Common myeloid progenitor, CD34-positive (primary cell): Measurements from ENCODE around the gene TSPAN31.

Experiments used
- CTCF ChIA-PET: fragments of 350-600 bp; sonication (Branson Sonifier 250); formaldehyde crosslinking; loops from one replicate; lab custom pipeline; 2021; ENCODE audit warnings: antibody characterized with exemption; lab: Charles Lee
- POLR2A ChIA-PET: fragments of 350-600 bp; sonication (Branson Sonifier 250); formaldehyde crosslinking; loops from one replicate; lab custom pipeline; 2021; ENCODE audit warnings: antibody characterized with exemption; lab: Charles Lee
- DNase-seq, 3 donors: peaks; one replicate each; pipeline versions ENCODE4 v3.0.0 to v3.0.0-alpha.2; 2013
- H3K27ac ChIP-seq, 2 experiments: 1 replicate in 1 of 2; 2 replicates in 1 of 2; pipeline ENCODE4 v1.7.0; 2013; ENCODE audit warnings: inconsistent platforms in 2 of 2, low read length in 2 of 2, mild to moderate bottlenecking in 2 of 2, low read depth in 1 of 2, moderate library complexity in 1 of 2; ENCODE audit not compliant: severe bottlenecking in 2 of 2, insufficient read depth in 1 of 2, poor library complexity in 1 of 2
- H3K27me3 ChIP-seq, 5 experiments: replicated peaks in 2 of 5; 1 replicate in 3 of 5; 2 replicates in 2 of 5; pipeline versions ENCODE4 v1.6.1 to v1.7.0; 2013; ENCODE audit warnings: low read length in 4 of 5, mild to moderate bottlenecking in 2 of 5, moderate library complexity in 2 of 5, inconsistent platforms in 1 of 5; ENCODE audit not compliant: insufficient read depth in 5 of 5, control insufficient read depth in 4 of 5
- H3K36me3 ChIP-seq, 4 experiments: 1 replicate in 2 of 4; 2 replicates in 2 of 4; pipeline versions ENCODE4 v1.6.1 to v1.7.0; 2013; ENCODE audit warnings: low read length in 3 of 4, control low read depth in 1 of 4, mild to moderate bottlenecking in 1 of 4; ENCODE audit not compliant: control insufficient read depth in 4 of 4, insufficient read depth in 4 of 4
- H3K4me1 ChIP-seq, 4 experiments: 1 replicate in 3 of 4; 2 replicates in 1 of 4; pipeline versions ENCODE4 v1.6.1 to v1.7.1; 2013; ENCODE audit warnings: low read length in 3 of 4, mild to moderate bottlenecking in 3 of 4, control low read depth in 1 of 4, inconsistent platforms in 1 of 4, moderate library complexity in 1 of 4; ENCODE audit not compliant: control insufficient read depth in 4 of 4, insufficient read depth in 4 of 4; ENCODE audit errors: control extremely low read depth in 1 of 4
- H3K4me3 ChIP-seq, 7 experiments: 1 replicate in 4 of 7; 2 replicates in 3 of 7; pipeline versions ENCODE4 v1.5.1 to v1.7.0; 2013; ENCODE audit warnings: mild to moderate bottlenecking in 7 of 7, low read length in 6 of 7, moderate library complexity in 6 of 7, inconsistent platforms in 2 of 7, low read depth in 2 of 7, control low read depth in 1 of 7; ENCODE audit not compliant: insufficient read depth in 4 of 7, control insufficient read depth in 1 of 7; ENCODE audit errors: extremely low read depth in 1 of 7
- H3K9me3 ChIP-seq, 5 experiments: 1 replicate in 4 of 5; 2 replicates in 1 of 5; pipeline versions ENCODE4 v1.6.1 to v1.7.1; 2013; ENCODE audit warnings: low read length in 4 of 5, mild to moderate bottlenecking in 2 of 5, inconsistent platforms in 1 of 5, low read depth in 1 of 5, moderate library complexity in 1 of 5; ENCODE audit not compliant: control insufficient read depth in 4 of 5, insufficient read depth in 2 of 5; ENCODE audit errors: control extremely low read depth in 1 of 5
- WGBS: methylation state at CpG from one replicate; pipeline ENCODE4 v1.1.5; 2013; ENCODE audit not compliant: insufficient coverage; 5-methylcytosine and 5-hydroxymethylcytosine counted together

The TSPAN31 gene

GRCh38 chr12:57782608-57783465 is 38.0 kb downstream of the TSPAN31 start, which contains the start of gene TSFM:
TSS of gene TSFM (plus strand) at chr12:57782787. CDS start at chr12:57782802, 15 bp downstream.
- H3K4me3 ChIP-seq: peak within 1 kb of the TSS; percentile 93 to 100 (median 99)
- CTCF ChIA-PET: interaction anchor here (0.7 to 2.7 kb wide), 19 partner anchors 11 to 152 kb away, joined by 3 to 18 read pairs (median 4); partner anchors contain the start of genes AVIL, CYP27B1, EEF1AKMT3 and METTL1
- peak within 1 kb of the TSS; percentile 75 to 91 for H3K27ac ChIP-seq
- DNase-seq: peak; percentile 97 to 98 (median 97)
- WGBS: 1% methylated on average over 44 of the region's 45 CpGs
- POLR2A ChIA-PET: interaction anchor here (0.6 to 1.3 kb wide), 2 partner anchors 11 to 112 kb away, joined by 3 to 8 read pairs; partner anchors contain the start of genes EEF1AKMT3 and METTL1
- peaks cover 9 to 34% (median 31%) of the 10 kb centered on the region in 4 experiments for H3K4me1 ChIP-seq
- peaks cover 10 to 36% (median 23%) of the 10 kb centered on the region in 4 experiments for H3K36me3 ChIP-seq
- H3K9me3 ChIP-seq: no peaks in the 10 kb centered on the region
- no peaks in the 10 kb centered on the region for H3K27me3 ChIP-seq

GRCh38 chr12:57783466-57783801 is 38.6 kb downstream of the TSPAN31 start:
- H3K9me3 ChIP-seq: no peaks in the 10 kb centered on the region
- peaks cover 9 to 34% (median 31%) of the 10 kb centered on the region in 4 experiments for H3K4me1 ChIP-seq
- H3K27ac ChIP-seq: peak overlapping the region; percentile 75 to 91
- H3K27me3 ChIP-seq: no peaks in the 10 kb centered on the region
- no peak for DNase-seq
- peak overlapping the region in 6 of 7 experiments; percentile 93 to 100 (median 98) for H3K4me3 ChIP-seq
- peaks cover 10 to 36% (median 25%) of the 10 kb centered on the region in 4 experiments for H3K36me3 ChIP-seq
- 97% methylated on average over 5 of the region's 12 CpGs for WGBS
- ChIA-PET CTCF (interaction anchor here (0.7 to 2.7 kb wide), 18 partner anchors 11 to 151 kb away, joined by 3 to 18 read pairs (median 4); partner anchors contain the start of genes AVIL, CYP27B1, EEF1AKMT3 and METTL1), POLR2A (interaction anchor here (1.3 kb wide), 1 partner anchor 11 kb away, joined by 8 read pairs; the partner anchor contains the start of genes EEF1AKMT3 and METTL1)

- DNase-seq: no peak
- POLR2A ChIA-PET: no interaction called here
- peaks cover 13 to 37% (median 28%) of the 10 kb centered on the region in 4 experiments for H3K36me3 ChIP-seq
- peak overlapping the region in 2 of 7 experiments; percentile 96 to 99 for H3K4me3 ChIP-seq
- no peak overlapping the region for H3K27ac ChIP-seq
- no peaks in the 10 kb centered on the region for H3K9me3 ChIP-seq
- peaks cover 9 to 34% (median 31%) of the 10 kb centered on the region in 4 experiments for H3K4me1 ChIP-seq
- CTCF ChIA-PET: interaction anchor here (0.7 to 2.6 kb wide), 11 partner anchors 10 to 122 kb away, joined by 3 to 14 read pairs (median 5); partner anchors contain the start of genes AVIL and CYP27B1
- WGBS: 100% methylated on average over 5 of the region's 11 CpGs
- no peaks in the 10 kb centered on the region for H3K27me3 ChIP-seq
These were observed 39.0 kb downstream of the TSPAN31 start for GRCh38 chr12:57783861-57784260.

- Histone ChIP-seq H3K4me1 (peaks cover 0 to 7% (median 0%) of the 10 kb centered on the region in 4 experiments), H3K36me3 (peaks cover 21 to 66% (median 48%) of the 10 kb centered on the region in 4 experiments), H3K4me3 (no peak overlapping the region), H3K9me3 (no peaks in the 10 kb centered on the region), H3K27ac (no peak overlapping the region), H3K27me3 (no peaks in the 10 kb centered on the region)
- POLR2A ChIA-PET: interaction anchor here (0.6 kb wide), 1 partner anchor 72 kb away, joined by 3 read pairs; no protein-coding TSS in a partner anchor
- 71% methylated on average over 1 of the region's 1 CpG for WGBS
- CTCF ChIA-PET: interaction anchor here (1.2 to 3.6 kb wide), 7 partner anchors 9 to 26 kb away, joined by 3 to 19 read pairs (median 5); partner anchors contain the start of genes AVIL and TSFM
- no peak for DNase-seq
These were observed 49.1 kb downstream of the TSPAN31 start for GRCh38 chr12:57793920-57794319.

- H3K27ac ChIP-seq: no peak overlapping the region
- POLR2A ChIA-PET: no interaction called here
- CTCF ChIA-PET: interaction anchor here (1.7 to 3.6 kb wide), 3 partner anchors 11 to 15 kb away, joined by 5 to 14 read pairs (median 12); partner anchors contain the start of gene TSFM
- H3K36me3 ChIP-seq: peaks cover 24 to 69% (median 49%) of the 10 kb centered on the region in 4 experiments
- 97% methylated on average over 3 of the region's 6 CpGs for WGBS
- H3K27me3 ChIP-seq: no peaks in the 10 kb centered on the region
- no peak overlapping the region for H3K4me3 ChIP-seq
- no peak for DNase-seq
- no peaks in the 10 kb centered on the region for H3K9me3 ChIP-seq
- peaks cover 0 to 7% (median 0%) of the 10 kb centered on the region in 4 experiments for H3K4me1 ChIP-seq
These were observed 50.5 kb downstream of the TSPAN31 start for GRCh38 chr12:57795354-57795753.

GRCh38 chr12:57796996-57797395 is 52.2 kb downstream of the TSPAN31 start:
- H3K9me3 ChIP-seq: no peaks in the 10 kb centered on the region
- WGBS: no CpG with 5 or more reads among the region's 1 CpG
- peaks cover 22 to 67% (median 54%) of the 10 kb centered on the region in 4 experiments for H3K36me3 ChIP-seq
- peaks cover 0 to 7% (median 0%) of the 10 kb centered on the region in 4 experiments for H3K4me1 ChIP-seq
- H3K27ac ChIP-seq: peak overlapping the region in 1 of 2 experiments; percentile 63
- no peak for DNase-seq
- no peaks in the 10 kb centered on the region for H3K27me3 ChIP-seq
- ChIA-PET CTCF (interaction anchor here (0.8 to 7.1 kb wide), 4 partner anchors 10 to 104 kb away, joined by 3 to 41 read pairs (median 5); partner anchors contain the start of gene TSFM), POLR2A (no interaction called here)
- no peak overlapping the region for H3K4me3 ChIP-seq
